ENCODE data around the gene THUMPD3.

DNA sequence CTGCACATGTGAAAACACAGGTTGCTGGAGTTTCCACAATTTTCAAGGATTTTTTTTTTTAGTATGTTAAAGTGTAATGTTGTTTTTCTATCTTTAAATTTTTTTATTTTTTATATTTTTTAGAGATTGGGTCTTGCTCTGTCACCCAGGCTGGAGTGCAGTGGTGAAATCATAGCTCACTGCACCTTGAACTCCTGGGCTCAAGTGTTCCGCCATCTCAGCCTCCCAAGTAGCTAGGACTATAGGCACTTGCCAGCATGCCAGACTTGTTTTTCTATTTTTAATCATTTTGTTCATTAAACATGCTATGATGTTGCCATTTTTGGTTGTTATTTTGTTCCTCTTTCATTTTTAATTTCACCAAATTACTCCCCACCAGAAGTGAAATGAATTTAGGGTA lies 16.7 kb upstream of the THUMPD3 start:
- TF ChIP-seq, protein P1, sequence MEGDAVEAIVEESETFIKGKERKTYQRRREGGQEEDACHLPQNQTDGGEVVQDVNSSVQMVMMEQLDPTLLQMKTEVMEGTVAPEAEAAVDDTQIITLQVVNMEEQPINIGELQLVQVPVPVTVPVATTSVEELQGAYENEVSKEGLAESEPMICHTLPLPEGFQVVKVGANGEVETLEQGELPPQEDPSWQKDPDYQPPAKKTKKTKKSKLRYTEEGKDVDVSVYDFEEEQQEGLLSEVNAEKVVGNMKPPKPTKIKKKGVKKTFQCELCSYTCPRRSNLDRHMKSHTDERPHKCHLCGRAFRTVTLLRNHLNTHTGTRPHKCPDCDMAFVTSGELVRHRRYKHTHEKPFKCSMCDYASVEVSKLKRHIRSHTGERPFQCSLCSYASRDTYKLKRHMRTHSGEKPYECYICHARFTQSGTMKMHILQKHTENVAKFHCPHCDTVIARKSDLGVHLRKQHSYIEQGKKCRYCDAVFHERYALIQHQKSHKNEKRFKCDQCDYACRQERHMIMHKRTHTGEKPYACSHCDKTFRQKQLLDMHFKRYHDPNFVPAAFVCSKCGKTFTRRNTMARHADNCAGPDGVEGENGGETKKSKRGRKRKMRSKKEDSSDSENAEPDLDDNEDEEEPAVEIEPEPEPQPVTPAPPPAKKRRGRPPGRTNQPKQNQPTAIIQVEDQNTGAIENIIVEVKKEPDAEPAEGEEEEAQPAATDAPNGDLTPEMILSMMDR (IDR thresholded peaks at IDR 0.05; ENCODE audit: low read depth, low read length, missing input control), result no peak
- TF ChIP-seq FOXA1 (IDR thresholded peaks at IDR 0.05) (no peak), YY1 (IDR thresholded peaks at IDR 0.05) (no peak), MAX (IDR thresholded peaks at IDR 0.05) (no peak), RAD21 (IDR thresholded peaks at IDR 0.05) (no peak), RXRA (IDR thresholded peaks at IDR 0.05) (no peak), HNF4A (conservative IDR thresholded peaks at IDR 0.05) (no peak), GABPA (IDR thresholded peaks at IDR 0.05 in 1 of 2, conservative IDR thresholded peaks at IDR 0.05 in 1 of 2) (no peak), HNF4G (IDR thresholded peaks at IDR 0.05) (no peak), JUND (IDR thresholded peaks at IDR 0.05) (no peak), EGR1 (IDR thresholded peaks at IDR 0.05; ENCODE audit: low read depth in 2 of 2) (no peak)
- TF ChIP-seq, protein P2, sequence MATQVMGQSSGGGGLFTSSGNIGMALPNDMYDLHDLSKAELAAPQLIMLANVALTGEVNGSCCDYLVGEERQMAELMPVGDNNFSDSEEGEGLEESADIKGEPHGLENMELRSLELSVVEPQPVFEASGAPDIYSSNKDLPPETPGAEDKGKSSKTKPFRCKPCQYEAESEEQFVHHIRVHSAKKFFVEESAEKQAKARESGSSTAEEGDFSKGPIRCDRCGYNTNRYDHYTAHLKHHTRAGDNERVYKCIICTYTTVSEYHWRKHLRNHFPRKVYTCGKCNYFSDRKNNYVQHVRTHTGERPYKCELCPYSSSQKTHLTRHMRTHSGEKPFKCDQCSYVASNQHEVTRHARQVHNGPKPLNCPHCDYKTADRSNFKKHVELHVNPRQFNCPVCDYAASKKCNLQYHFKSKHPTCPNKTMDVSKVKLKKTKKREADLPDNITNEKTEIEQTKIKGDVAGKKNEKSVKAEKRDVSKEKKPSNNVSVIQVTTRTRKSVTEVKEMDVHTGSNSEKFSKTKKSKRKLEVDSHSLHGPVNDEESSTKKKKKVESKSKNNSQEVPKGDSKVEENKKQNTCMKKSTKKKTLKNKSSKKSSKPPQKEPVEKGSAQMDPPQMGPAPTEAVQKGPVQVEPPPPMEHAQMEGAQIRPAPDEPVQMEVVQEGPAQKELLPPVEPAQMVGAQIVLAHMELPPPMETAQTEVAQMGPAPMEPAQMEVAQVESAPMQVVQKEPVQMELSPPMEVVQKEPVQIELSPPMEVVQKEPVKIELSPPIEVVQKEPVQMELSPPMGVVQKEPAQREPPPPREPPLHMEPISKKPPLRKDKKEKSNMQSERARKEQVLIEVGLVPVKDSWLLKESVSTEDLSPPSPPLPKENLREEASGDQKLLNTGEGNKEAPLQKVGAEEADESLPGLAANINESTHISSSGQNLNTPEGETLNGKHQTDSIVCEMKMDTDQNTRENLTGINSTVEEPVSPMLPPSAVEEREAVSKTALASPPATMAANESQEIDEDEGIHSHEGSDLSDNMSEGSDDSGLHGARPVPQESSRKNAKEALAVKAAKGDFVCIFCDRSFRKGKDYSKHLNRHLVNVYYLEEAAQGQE (IDR thresholded peaks at IDR 0.05), result no peak
- TF ChIP-seq, protein P3, sequence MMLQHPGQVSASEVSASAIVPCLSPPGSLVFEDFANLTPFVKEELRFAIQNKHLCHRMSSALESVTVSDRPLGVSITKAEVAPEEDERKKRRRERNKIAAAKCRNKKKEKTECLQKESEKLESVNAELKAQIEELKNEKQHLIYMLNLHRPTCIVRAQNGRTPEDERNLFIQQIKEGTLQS (IDR thresholded peaks at IDR 0.05), result no peak
